GM06990 (cell line): ENCODE data around the gene LAMTOR2.

Experiments used
- DNase-seq: peaks from one replicate; pipeline ENCODE4 v3.0.0-alpha.2; 2011; ENCODE audit not compliant: insufficient read length; ENCODE audit errors: extremely low read depth
- H3K27me3 ChIP-seq: replicated peaks from 2 replicates; pipeline ENCODE4 v1.6.0; 2011; ENCODE audit warnings: low read length; ENCODE audit not compliant: control insufficient read depth, insufficient read depth
- H3K36me3 ChIP-seq: 2 replicates; pipeline ENCODE4 v1.5.1; 2011; ENCODE audit warnings: low read length; ENCODE audit not compliant: control insufficient read depth, insufficient read depth
- H3K4me3 ChIP-seq: replicated peaks from 2 replicates; pipeline ENCODE4 v1.5.1; 2011; ENCODE audit warnings: low read depth, mild to moderate bottlenecking, control low read depth, low read length
- CTCF ChIP-seq: IDR thresholded peaks from 2 replicates; pipeline ENCODE4 v1.5.1; 2011; ENCODE audit warnings: low read length, control low read depth, mild to moderate bottlenecking, inconsistent platforms; ENCODE audit not compliant: insufficient read depth, poor library complexity, severe bottlenecking

LAMTOR2 gene

GRCh38 chr1:156103521-156103947 lies 49.0 kb downstream of the LAMTOR2 start:
- no peak for TF ChIP-seq CTCF
- DNase-seq = no peak
- H3K36me3 ChIP-seq = no peaks in the 10 kb centered on the region
- no peaks in the 10 kb centered on the region for H3K27me3 ChIP-seq
- H3K4me3 ChIP-seq = no peak overlapping the region

- TF ChIP-seq CTCF = no peak
- H3K4me3 ChIP-seq = no peak overlapping the region
- H3K27me3 ChIP-seq = no peaks in the 10 kb centered on the region
- no peak for DNase-seq
- H3K36me3 ChIP-seq = no peaks in the 10 kb centered on the region
Measured at GRCh38 chr1:156104065-156104810, 49.7 kb downstream of the LAMTOR2 start.

GRCh38 chr1:156104861-156105832 lies 50.6 kb downstream of the LAMTOR2 start:
- Histone ChIP-seq H3K36me3 (no peaks in the 10 kb centered on the region), H3K4me3 (peak overlapping the region; percentile 38; the same call in 1 of the 2 replicates), H3K27me3 (no peaks in the 10 kb centered on the region)
- TF ChIP-seq CTCF = no peak
- DNase-seq = no peak

- no peak for DNase-seq
- TF ChIP-seq CTCF = no peak
- Histone ChIP-seq H3K27me3 (no peaks in the 10 kb centered on the region), H3K36me3 (no peaks in the 10 kb centered on the region), H3K4me3 (peak overlapping the region; percentile 46)
Measured at GRCh38 chr1:156106624-156107488, 52.3 kb downstream of the LAMTOR2 start.

GRCh38 chr1:156108057-156108456 lies 53.5 kb downstream of the LAMTOR2 start:
- TF ChIP-seq CTCF = no peak
- Histone ChIP-seq H3K27me3 (no peaks in the 10 kb centered on the region), H3K36me3 (no peaks in the 10 kb centered on the region), H3K4me3 (no peak overlapping the region)
- no peak for DNase-seq
